Astrocyte (in vitro differentiated cells and primary cell): ENCODE measurements around the gene PITX2.

Source experiments
- EZH2 ChIP-seq: IDR thresholded peaks from 2 replicates; pipeline ENCODE4 v1.6.1; 2012; ENCODE audit warnings: mild to moderate bottlenecking, low read length, inconsistent platforms; ENCODE audit not compliant: insufficient read depth
- TF ChIP-seq, protein P1 (sequence below): IDR thresholded peaks from 2 replicates; pipeline ENCODE4 v1.5.1; 2011; ENCODE audit warnings: low read depth, mild to moderate bottlenecking, inconsistent platforms, low read length, moderate library complexity; ENCODE audit not compliant: insufficient read depth

GRCh38 chr4:110605077-110605476, 17.8 kb downstream of the PITX2 start:
- TF ChIP-seq, protein P1, sequence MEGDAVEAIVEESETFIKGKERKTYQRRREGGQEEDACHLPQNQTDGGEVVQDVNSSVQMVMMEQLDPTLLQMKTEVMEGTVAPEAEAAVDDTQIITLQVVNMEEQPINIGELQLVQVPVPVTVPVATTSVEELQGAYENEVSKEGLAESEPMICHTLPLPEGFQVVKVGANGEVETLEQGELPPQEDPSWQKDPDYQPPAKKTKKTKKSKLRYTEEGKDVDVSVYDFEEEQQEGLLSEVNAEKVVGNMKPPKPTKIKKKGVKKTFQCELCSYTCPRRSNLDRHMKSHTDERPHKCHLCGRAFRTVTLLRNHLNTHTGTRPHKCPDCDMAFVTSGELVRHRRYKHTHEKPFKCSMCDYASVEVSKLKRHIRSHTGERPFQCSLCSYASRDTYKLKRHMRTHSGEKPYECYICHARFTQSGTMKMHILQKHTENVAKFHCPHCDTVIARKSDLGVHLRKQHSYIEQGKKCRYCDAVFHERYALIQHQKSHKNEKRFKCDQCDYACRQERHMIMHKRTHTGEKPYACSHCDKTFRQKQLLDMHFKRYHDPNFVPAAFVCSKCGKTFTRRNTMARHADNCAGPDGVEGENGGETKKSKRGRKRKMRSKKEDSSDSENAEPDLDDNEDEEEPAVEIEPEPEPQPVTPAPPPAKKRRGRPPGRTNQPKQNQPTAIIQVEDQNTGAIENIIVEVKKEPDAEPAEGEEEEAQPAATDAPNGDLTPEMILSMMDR, result no peak
- TF ChIP-seq EZH2, result no peak
